ENCODE measurements around the gene ATP2C1.

Gene ATP2C1

GRCh38 chr3:130956721-130957120, 62.8 kb downstream of the ATP2C1 start:
- no peak overlapping the region for H3K4me3 Mint-ChIP-seq

DNA sequence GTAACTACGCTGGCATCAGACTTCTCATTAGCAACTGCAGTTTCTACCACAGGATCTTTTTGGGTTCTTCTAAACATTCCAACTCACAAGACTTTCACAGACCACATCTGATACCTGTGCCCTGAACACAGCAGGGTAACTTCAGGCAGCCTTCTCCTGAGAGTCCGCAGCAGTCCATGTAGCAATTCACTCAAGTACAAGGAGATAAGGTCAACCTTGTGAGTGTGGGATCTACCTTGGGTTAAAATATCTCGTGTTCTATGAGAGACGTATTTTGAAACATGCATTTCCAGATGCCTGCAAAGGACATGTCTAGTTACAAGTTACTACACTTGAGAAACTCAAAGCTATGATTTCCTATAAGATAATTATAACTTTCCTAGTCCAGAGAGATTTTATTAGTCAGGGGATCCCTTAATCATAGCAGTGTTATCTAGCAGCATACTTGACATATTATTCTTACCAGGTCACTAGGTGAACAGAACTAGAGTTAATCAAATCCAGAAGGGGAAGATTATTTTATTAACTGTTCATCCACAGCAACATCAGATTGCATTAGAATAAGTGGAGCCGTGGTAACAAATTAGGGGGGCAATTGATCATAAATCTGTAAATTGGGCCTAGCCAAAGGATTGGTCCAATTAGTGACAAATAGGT, 66.4 kb downstream of the ATP2C1 start:
- H3K36me3 Mint-ChIP-seq (ENCODE audit: low read depth), result peaks cover 50% of the 10 kb centered on the region
- no peak overlapping the region for H3K27ac Mint-ChIP-seq
- no peaks in the 10 kb centered on the region for H3K4me1 Mint-ChIP-seq
- no peaks in the 10 kb centered on the region for H3K27me3 Mint-ChIP-seq (ENCODE audit: low read depth, poor library complexity)
- H3K4me3 Mint-ChIP-seq, result no peak overlapping the region
- H3K9me3 Mint-ChIP-seq, result no peaks in the 10 kb centered on the region
- DNase-seq, result no peak
- no peak for TF ChIP-seq CTCF (IDR thresholded peaks at IDR 0.05)

More at GRCh38 chr3:130956721-130957120, 62.8 kb downstream of the ATP2C1 start:
- H3K4me1 Mint-ChIP-seq, result no peaks in the 10 kb centered on the region
- no peak for TF ChIP-seq CTCF (IDR thresholded peaks at IDR 0.05)
- H3K27me3 Mint-ChIP-seq (ENCODE audit: low read depth, poor library complexity), result no peaks in the 10 kb centered on the region
- H3K9me3 Mint-ChIP-seq, result no peaks in the 10 kb centered on the region
- H3K36me3 Mint-ChIP-seq (ENCODE audit: low read depth), result peaks cover 58% of the 10 kb centered on the region
- no peak overlapping the region for H3K27ac Mint-ChIP-seq
- no peak for DNase-seq

DNA sequence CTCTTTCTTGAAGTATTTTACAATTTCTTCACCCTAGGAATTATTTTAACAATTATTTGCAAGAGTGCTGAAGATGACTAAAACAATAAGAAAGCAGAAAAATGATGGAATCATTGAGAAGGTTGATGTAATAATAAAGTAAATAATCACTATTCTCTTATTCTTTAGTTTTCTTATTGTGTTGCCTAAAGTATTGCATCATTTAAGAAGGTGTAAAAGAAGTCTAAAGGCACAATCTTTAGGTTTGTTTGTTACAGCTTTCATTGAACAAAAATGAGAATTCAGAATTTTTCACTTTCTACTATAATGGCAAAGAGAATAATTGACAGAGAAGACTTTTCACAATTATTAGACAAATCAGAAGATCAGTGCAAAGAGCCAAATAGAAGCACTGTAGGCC, 67.6 kb downstream of the ATP2C1 start:
- Mint-ChIP-seq H3K27ac (no peak overlapping the region), H3K4me1 (no peaks in the 10 kb centered on the region), H3K27me3 (ENCODE audit: low read depth, poor library complexity) (no peaks in the 10 kb centered on the region), H3K4me3 (no peak overlapping the region), H3K9me3 (no peaks in the 10 kb centered on the region), H3K36me3 (ENCODE audit: low read depth) (peaks cover 49% of the 10 kb centered on the region)
- DNase-seq, result no peak
- TF ChIP-seq CTCF (IDR thresholded peaks at IDR 0.05), result no peak

DNA sequence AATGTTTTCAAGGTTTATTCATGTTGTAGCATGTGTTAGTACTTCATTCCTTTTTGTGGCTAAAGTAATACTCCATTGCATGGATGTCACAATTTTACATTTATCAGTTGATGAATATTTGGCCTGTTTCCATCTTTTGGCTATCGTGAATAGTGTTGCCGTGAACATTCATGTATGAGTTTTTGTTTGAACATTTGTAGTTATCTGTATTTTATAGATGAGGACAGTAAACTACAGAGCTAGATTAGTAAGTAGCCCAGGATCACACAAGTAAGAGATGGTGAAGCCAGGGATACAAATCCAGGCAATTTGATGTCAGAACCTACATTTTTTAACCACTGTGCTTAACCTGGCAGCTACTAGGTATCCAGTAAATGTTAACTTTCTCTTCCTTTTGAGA, 69.6 kb downstream of the ATP2C1 start:
- Mint-ChIP-seq H3K27me3 (ENCODE audit: low read depth, poor library complexity) (no peaks in the 10 kb centered on the region), H3K4me1 (no peaks in the 10 kb centered on the region), H3K36me3 (ENCODE audit: low read depth) (peaks cover 50% of the 10 kb centered on the region), H3K9me3 (no peaks in the 10 kb centered on the region), H3K27ac (no peak overlapping the region), H3K4me3 (no peak overlapping the region)
- no peak for TF ChIP-seq CTCF (IDR thresholded peaks at IDR 0.05)
- DNase-seq, result no peak

GRCh38 chr3:130963878-130964277, 70.0 kb downstream of the ATP2C1 start:
- no peaks in the 10 kb centered on the region for H3K9me3 Mint-ChIP-seq
- DNase-seq, result no peak
- peaks cover 50% of the 10 kb centered on the region for H3K36me3 Mint-ChIP-seq (ENCODE audit: low read depth)
- no peak overlapping the region for H3K4me3 Mint-ChIP-seq
- no peak overlapping the region for H3K27ac Mint-ChIP-seq
- H3K27me3 Mint-ChIP-seq (ENCODE audit: low read depth, poor library complexity), result no peaks in the 10 kb centered on the region
- no peak for TF ChIP-seq CTCF (IDR thresholded peaks at IDR 0.05)
- H3K4me1 Mint-ChIP-seq, result no peaks in the 10 kb centered on the region

GRCh38 chr3:130967281-130967680, 73.4 kb downstream of the ATP2C1 start:
- Mint-ChIP-seq H3K27ac (no peak overlapping the region), H3K36me3 (ENCODE audit: low read depth) (peaks cover 53% of the 10 kb centered on the region)

More at GRCh38 chr3:130967281-130967680, 73.4 kb downstream of the ATP2C1 start:
- Mint-ChIP-seq H3K4me3 (no peak overlapping the region), H3K4me1 (no peaks in the 10 kb centered on the region), H3K9me3 (no peaks in the 10 kb centered on the region), H3K27me3 (ENCODE audit: low read depth, poor library complexity) (no peaks in the 10 kb centered on the region)
- no peak for DNase-seq
- no peak for TF ChIP-seq CTCF (IDR thresholded peaks at IDR 0.05)

All from nephron progenitor cell (in vitro differentiated cells).